ENCODE measurements around the gene KPNA5. TPM values are rescaled to one million over a fixed set of nuclear protein-coding genes. Genes with fewer than 3 reads are reported as not detected.

The KPNA5 gene
- total and polyA plus RNA-seq, 2 of the 13 experiments (the other 11 are each of a cell fraction or from before 2014, with no cell fraction given): 5.3 to 13.0 TPM

DNA sequence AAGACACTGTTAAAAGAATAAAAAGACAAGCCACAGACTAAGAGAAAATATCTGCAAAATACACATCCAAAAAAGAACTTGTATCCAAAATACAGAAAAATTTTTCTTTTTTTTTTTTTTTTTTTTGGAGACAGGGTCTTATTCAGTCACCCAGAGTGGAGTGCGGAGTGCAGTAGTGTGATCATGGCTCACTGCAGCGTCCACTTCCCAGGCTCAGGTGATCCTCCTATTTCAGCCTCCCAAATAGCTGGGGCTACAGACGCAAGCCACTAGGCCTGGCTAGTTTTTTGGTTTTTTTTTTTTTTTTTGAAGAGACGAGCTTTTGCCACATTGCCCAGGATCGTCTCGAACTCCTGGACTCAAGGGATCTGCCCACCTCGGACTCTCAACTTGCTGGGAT is 15.5 kb upstream of the KPNA5 start (continued):
- TF ChIP-seq, protein P1, sequence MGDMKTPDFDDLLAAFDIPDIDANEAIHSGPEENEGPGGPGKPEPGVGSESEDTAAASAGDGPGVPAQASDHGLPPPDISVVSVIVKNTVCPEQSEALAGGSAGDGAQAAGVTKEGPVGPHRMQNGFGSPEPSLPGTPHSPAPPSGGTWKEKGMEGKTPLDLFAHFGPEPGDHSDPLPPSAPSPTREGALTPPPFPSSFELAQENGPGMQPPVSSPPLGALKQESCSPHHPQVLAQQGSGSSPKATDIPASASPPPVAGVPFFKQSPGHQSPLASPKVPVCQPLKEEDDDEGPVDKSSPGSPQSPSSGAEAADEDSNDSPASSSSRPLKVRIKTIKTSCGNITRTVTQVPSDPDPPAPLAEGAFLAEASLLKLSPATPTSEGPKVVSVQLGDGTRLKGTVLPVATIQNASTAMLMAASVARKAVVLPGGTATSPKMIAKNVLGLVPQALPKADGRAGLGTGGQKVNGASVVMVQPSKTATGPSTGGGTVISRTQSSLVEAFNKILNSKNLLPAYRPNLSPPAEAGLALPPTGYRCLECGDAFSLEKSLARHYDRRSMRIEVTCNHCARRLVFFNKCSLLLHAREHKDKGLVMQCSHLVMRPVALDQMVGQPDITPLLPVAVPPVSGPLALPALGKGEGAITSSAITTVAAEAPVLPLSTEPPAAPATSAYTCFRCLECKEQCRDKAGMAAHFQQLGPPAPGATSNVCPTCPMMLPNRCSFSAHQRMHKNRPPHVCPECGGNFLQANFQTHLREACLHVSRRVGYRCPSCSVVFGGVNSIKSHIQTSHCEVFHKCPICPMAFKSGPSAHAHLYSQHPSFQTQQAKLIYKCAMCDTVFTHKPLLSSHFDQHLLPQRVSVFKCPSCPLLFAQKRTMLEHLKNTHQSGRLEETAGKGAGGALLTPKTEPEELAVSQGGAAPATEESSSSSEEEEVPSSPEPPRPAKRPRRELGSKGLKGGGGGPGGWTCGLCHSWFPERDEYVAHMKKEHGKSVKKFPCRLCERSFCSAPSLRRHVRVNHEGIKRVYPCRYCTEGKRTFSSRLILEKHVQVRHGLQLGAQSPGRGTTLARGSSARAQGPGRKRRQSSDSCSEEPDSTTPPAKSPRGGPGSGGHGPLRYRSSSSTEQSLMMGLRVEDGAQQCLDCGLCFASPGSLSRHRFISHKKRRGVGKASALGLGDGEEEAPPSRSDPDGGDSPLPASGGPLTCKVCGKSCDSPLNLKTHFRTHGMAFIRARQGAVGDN (CRISPR knock-in tag; IDR thresholded peaks at IDR 0.05): no peak
- no peak for TF ChIP-seq SKI (IDR thresholded peaks at IDR 0.05; ENCODE audit: partially characterized antibody)

DNA sequence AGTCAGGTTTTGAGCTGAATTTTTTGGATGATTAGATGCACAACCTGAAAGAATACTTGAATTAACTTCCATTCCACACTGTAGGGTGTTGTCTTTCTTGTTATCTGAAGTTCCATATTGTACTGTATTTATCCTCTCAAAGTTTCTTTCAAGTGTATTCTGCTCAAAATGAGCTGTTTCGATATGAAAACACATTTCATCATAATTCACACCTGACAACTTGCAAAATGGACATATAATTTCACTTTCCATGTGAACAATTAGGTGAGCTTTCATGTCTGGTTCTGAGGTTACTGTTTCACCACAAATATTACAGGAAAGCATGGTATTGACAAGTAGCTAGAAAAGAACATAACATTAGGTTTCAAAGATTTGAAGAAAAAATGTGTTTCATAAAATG is 14.1 kb upstream of the KPNA5 start:
- FAIRE-seq (no peak), ATAC-seq (no peak), DNase-seq (ENCODE audit: low spot score) (no peak)
- Histone ChIP-seq H3K4me3 (replicated peaks in 1 of 3; ENCODE audit: insufficient read depth in 1 of 3, low read depth in 2 of 3, low read length in 3 of 3) (peak overlapping the region; percentile 19 to 94 (median 24); a peak in 5 of 6 replicates), H3K79me2 (ENCODE audit: insufficient read depth, low read length) (peaks cover 67% of the 10 kb centered on the region), H3K4me1 (ENCODE audit: insufficient read depth, low read length) (peaks cover 48% of the 10 kb centered on the region), H2AFZ (ENCODE audit: low read length) (no peak overlapping the region), H3K9me3 (ENCODE audit: low read length) (no peaks in the 10 kb centered on the region), H4K20me1 (ENCODE audit: insufficient read depth, low read length) (no peaks in the 10 kb centered on the region), H3K4me2 (ENCODE audit: low read depth, low read length) (peak overlapping the region; percentile 93), H3K27ac (ENCODE audit: extremely low read length, insufficient read depth, low read length) (no peak overlapping the region), H3K36me3 (replicated peaks in 1 of 2; ENCODE audit: control insufficient read depth in 1 of 2, insufficient read depth in 2 of 2, low read length in 2 of 2) (no peaks in the 10 kb centered on the region), H3K9ac (ENCODE audit: insufficient read depth, low read depth, low read length) (peak overlapping the region; percentile 83), H3K27me3 (ENCODE audit: control insufficient read depth in 1 of 2, insufficient read depth in 2 of 2, low read length in 2 of 2) (peaks cover 0 to 6% of the 10 kb centered on the region in 2 experiments; a peak in 1 of 5 replicates)
- intact Hi-C loops (cut with micrococcal nuclease; ENCODE audit: unreplicated experiment) (loop anchor here (5.0 kb wide), 1 partner anchor 35 kb away; no protein-coding TSS in a partner anchor), in situ Hi-C loops (cut with HindIII; ENCODE audit: extremely low pct_ligation_motif_present, low pct_unique_long_range_greater_than_20kb) (loop anchor here (25.0 kb wide), 1 partner anchor 380 kb away; the partner anchor contains the start of gene TSPYL1)
- WGBS (ENCODE audit: low lambda C conversion rate): 41% methylated on average over 1 of the region's 1 CpG
- ChIA-PET CTCF (ENCODE audit: low intra/inter-chr PET ratio, low total read pairs) (no interaction called here), POLR2A (no interaction called here)
- no TSS peak for BruUV-seq (replicated peaks)
- 0 out of 2 replicates have a peak, but pooled peaks have one; percentile 17 for TF ChIP-seq SAP130 (CRISPR knock-in tag; IDR thresholded peaks at IDR 0.05; ENCODE audit: low read depth)
- TF ChIP-seq, protein P2, sequence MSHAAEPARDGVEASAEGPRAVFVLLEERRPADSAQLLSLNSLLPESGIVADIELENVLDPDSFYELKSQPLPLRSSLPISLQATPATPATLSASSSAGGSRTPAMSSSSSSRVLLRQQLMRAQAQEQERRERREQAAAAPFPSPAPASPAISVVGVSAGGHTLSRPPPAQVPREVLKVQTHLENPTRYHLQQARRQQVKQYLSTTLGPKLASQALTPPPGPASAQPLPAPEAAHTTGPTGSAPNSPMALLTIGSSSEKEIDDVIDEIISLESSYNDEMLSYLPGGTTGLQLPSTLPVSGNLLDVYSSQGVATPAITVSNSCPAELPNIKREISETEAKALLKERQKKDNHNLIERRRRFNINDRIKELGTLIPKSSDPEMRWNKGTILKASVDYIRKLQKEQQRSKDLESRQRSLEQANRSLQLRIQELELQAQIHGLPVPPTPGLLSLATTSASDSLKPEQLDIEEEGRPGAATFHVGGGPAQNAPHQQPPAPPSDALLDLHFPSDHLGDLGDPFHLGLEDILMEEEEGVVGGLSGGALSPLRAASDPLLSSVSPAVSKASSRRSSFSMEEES (CRISPR knock-in tag; IDR thresholded peaks at IDR 0.05): no peak
